Activated B cell treated with CpG ODN at 0.5 μM for 24 hours (primary cell): Measurements from ENCODE around the gene TLE3. TPM values are rescaled to one million over a fixed set of nuclear protein-coding genes. Genes with fewer than 3 reads are reported as not detected.
"Not testable (repeated sequence)": the region's sequence is repeated elsewhere in the genome, so short reads cannot be mapped to it uniquely, and the experiment has no call there.

Experiments used
- ATAC-seq: fragments of 200-7000 bp; cut with Tn5 transposase; one replicate; pipeline ENCODE4 v1.10.0; 2021; ENCODE audit warnings: low read depth, mild to moderate bottlenecking, moderate library complexity
- CTCF ChIA-PET: fragments of 350-600 bp; sonication (Branson Sonifier 250); formaldehyde crosslinking; loops from one replicate; lab custom pipeline; 2021; ENCODE audit warnings: antibody characterized with exemption; lab: Charles Lee
- POLR2A ChIA-PET: fragments of 350-600 bp; sonication (Branson Sonifier 250); formaldehyde crosslinking; loops from one replicate; lab custom pipeline; 2021; ENCODE audit warnings: antibody characterized with exemption; lab: Charles Lee
- DNase-seq: peaks from one replicate; pipeline ENCODE4 v3.0.0; 2022
- H3K27ac Mint-ChIP-seq: one replicate; pipeline ENCODE4 v1.8.0; 2020; ENCODE audit warnings: mixed read lengths
- H3K27me3 Mint-ChIP-seq: one replicate; pipeline ENCODE4 v1.8.0; 2021; ENCODE audit warnings: mixed read lengths
- H3K36me3 Mint-ChIP-seq: one replicate; pipeline ENCODE4 v1.8.0; 2021; ENCODE audit warnings: low read depth, mixed read lengths
- H3K4me1 Mint-ChIP-seq: one replicate; pipeline ENCODE4 v1.8.0; 2021; ENCODE audit warnings: mixed read lengths
- H3K4me3 Mint-ChIP-seq: one replicate; pipeline ENCODE4 v1.8.0; 2020; ENCODE audit warnings: mild to moderate bottlenecking, mixed read lengths
- H3K9me3 Mint-ChIP-seq: one replicate; pipeline ENCODE4 v1.8.0; 2020; ENCODE audit warnings: mixed read lengths
- CTCF ChIP-seq: fragments of 200-600 bp; IDR thresholded peaks from one replicate; pipeline ENCODE4 v1.8.0; 2022; ENCODE audit warnings: antibody characterized with exemption, mild to moderate bottlenecking
- intact Hi-C: fragments of 100-400 bp; cut with micrococcal nuclease; formaldehyde crosslinking; loops from one replicate; pipeline ENCODE4 v1.15.1; 2024
- total RNA-seq: library from RNA; stranded (reverse); gene quantifications from 2 replicates; pipeline ENCODE4 v1.2.3, GENCODE V29; 2022

Gene TLE3
- total RNA-seq, 1 donor from 2014 or later: 110 TPM

GRCh38 chr15:70140543-70141375 lies 43.0 kb upstream of the TLE3 start:
- peak overlapping the region; percentile 52 for H3K4me3 Mint-ChIP-seq
- peaks cover 33% of the 10 kb centered on the region for H3K4me1 Mint-ChIP-seq
- TF ChIP-seq CTCF: no peak
- H3K27me3 Mint-ChIP-seq: peaks cover 8% of the 10 kb centered on the region
- H3K27ac Mint-ChIP-seq: peak overlapping the region; percentile 61
- H3K9me3 Mint-ChIP-seq: no peaks in the 10 kb centered on the region
- intact Hi-C loops: no loop called here
- DNase-seq (no peak), ATAC-seq (peak; percentile 60)
- POLR2A ChIA-PET: interaction anchor here (0.8 to 1.5 kb wide), 6 partner anchors 41 to 222 kb away, joined by 3 to 6 read pairs (median 3); partner anchors contain the start of gene TLE3
- H3K36me3 Mint-ChIP-seq: no peaks in the 10 kb centered on the region
- CTCF ChIA-PET: interaction anchor here (0.5 to 1.3 kb wide), 3 partner anchors 19 to 326 kb away, joined by 3 to 6 read pairs (median 4); partner anchors contain the start of gene TLE3

- POLR2A ChIA-PET: interaction anchor here (0.6 to 1.5 kb wide), 5 partner anchors 40 to 376 kb away, joined by 3 to 11 read pairs (median 3); partner anchors contain the start of gene TLE3
- Mint-ChIP-seq H3K4me3 (no peak overlapping the region), H3K9me3 (peaks cover under 1% of the 10 kb centered on the region), H3K27me3 (peaks cover 8% of the 10 kb centered on the region), H3K36me3 (no peaks in the 10 kb centered on the region), H3K27ac (no peak overlapping the region), H3K4me1 (peaks cover 33% of the 10 kb centered on the region)
- no peak for DNase-seq
- TF ChIP-seq CTCF: no peak
- intact Hi-C loops: no loop called here
- CTCF ChIA-PET: interaction anchor here (1.3 kb wide), 1 partner anchor 19 kb away, joined by 6 read pairs; no protein-coding TSS in a partner anchor
- no peak for ATAC-seq
Measured at GRCh38 chr15:70140025-70140542, 42.4 kb upstream of the TLE3 start.

- TF ChIP-seq CTCF: no peak
- H3K27me3 Mint-ChIP-seq: peaks cover 7% of the 10 kb centered on the region
- ChIA-PET POLR2A (no interaction called here), CTCF (no interaction called here)
- DNase-seq: no peak
- H3K27ac Mint-ChIP-seq: no peak overlapping the region
- no peaks in the 10 kb centered on the region for H3K36me3 Mint-ChIP-seq
- no peak for ATAC-seq
- H3K9me3 Mint-ChIP-seq: peaks cover 2% of the 10 kb centered on the region
- intact Hi-C loops: no loop called here
- no peak overlapping the region for H3K4me3 Mint-ChIP-seq
- H3K4me1 Mint-ChIP-seq: peaks cover 33% of the 10 kb centered on the region
Measured at GRCh38 chr15:70137967-70138366, 40.2 kb upstream of the TLE3 start.

GRCh38 chr15:70137021-70137420 lies 39.3 kb upstream of the TLE3 start:
- CTCF ChIA-PET, POLR2A ChIA-PET, DNase-seq, H3K27me3 Mint-ChIP-seq, H3K27ac Mint-ChIP-seq, H3K9me3 Mint-ChIP-seq, H3K36me3 Mint-ChIP-seq, ATAC-seq, intact Hi-C loops, H3K4me3 Mint-ChIP-seq: not testable (repeated sequence)
- peaks cover 25% of the 10 kb centered on the region for H3K4me1 Mint-ChIP-seq

GRCh38 chr15:70133781-70134421 lies 36.2 kb upstream of the TLE3 start:
- Mint-ChIP-seq H3K27ac (no peak overlapping the region), H3K36me3 (no peaks in the 10 kb centered on the region), H3K4me3 (no peak overlapping the region), H3K9me3 (peaks cover 2% of the 10 kb centered on the region), H3K4me1 (no peaks in the 10 kb centered on the region), H3K27me3 (peaks cover 4% of the 10 kb centered on the region)
- no peak for TF ChIP-seq CTCF
- intact Hi-C loops: no loop called here
- ChIA-PET CTCF (no interaction called here), POLR2A (no interaction called here)
- DNase-seq (no peak), ATAC-seq (no peak)
